Neural progenitor cell (in vitro differentiated cells): ENCODE measurements around the gene ZNF366.

Experiments used
- CTCF ChIP-seq: fragments of 200-600 bp; sonication (generic); IDR thresholded peaks from 2 replicates; pipeline ENCODE4 v1.5.1; 2017; ENCODE audit warnings: antibody characterized with exemption, mild to moderate bottlenecking
- EZH2 ChIP-seq: fragments of 200-600 bp; sonication (generic); IDR thresholded peaks from 2 replicates; pipeline ENCODE4 v1.6.1; 2017; ENCODE audit warnings: antibody characterized with exemption, mild to moderate bottlenecking, moderate library complexity

GRCh38 chr5:72531496-72532190 lies 24.4 kb upstream of the ZNF366 start:
- no peak for TF ChIP-seq CTCF
- no peak for TF ChIP-seq EZH2
